ENCODE results near the gene APOBEC3F.
"Not testable (repeated sequence)": the region's sequence is repeated elsewhere in the genome, so short reads cannot be mapped to it uniquely, and the experiment has no call there.

Gene APOBEC3F

DNA sequence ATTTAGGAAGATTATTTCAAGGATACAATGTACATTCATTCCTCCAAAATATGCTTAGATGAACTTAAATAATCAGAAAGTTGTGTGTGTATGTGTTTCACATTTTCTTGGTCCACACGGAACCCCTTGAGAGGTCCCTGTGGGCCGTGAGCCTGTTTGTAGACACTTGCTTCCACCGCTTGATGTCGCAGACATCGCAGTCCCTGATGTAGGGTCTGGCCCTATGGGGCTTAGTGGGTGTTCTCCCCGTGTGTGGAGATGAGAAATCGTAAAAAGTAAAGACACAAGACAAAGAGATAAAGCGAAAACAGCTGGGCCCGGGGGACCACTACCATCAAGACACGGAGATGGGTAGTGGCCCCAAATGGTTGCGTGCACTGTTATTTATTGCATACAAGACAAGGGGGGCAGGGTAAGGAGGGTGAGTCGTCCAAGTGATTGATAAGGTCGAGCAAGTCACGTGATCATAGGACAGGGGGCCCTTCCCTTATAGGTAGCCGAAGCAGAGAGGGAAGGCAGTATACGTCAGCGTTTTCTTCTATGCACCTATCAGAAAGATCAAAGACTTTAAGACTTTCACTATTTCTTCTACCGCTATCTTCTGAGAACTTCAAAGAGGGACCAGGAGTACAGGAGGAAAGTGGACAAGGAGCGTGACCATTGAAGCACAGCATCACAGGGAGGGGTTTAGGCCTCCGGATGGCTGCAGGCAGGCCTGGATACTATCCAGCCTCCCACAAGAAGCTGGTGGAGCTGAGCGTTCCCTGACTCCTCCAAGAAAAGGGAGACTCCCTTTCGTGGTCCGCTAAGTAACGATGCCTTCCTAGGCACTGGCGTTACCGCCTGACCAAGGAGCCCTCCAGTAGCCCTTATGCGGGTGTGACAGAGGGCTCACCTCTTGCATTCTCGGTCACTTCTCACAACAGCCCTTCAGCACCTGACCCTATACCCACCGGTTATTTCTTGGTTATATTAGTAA, 27.8 kb upstream of the APOBEC3F start:
- TF ChIP-seq TOX (CRISPR knock-in tag; IDR thresholded peaks at IDR 0.05; ENCODE audit: borderline replicate concordance), result no peak
- no peak for TF ChIP-seq ZC3H10 (CRISPR knock-in tag; IDR thresholded peaks at IDR 0.05)
- TF ChIP-seq ESRRG (CRISPR knock-in tag; IDR thresholded peaks at IDR 0.05), result no peak
- TF ChIP-seq ZFP30 (CRISPR knock-in tag; IDR thresholded peaks at IDR 0.05), result no peak
- TF ChIP-seq ZNF565 (CRISPR knock-in tag; conservative IDR thresholded peaks at IDR 0.05; ENCODE audit: low read depth), result no peak
- TF ChIP-seq, protein P1, sequence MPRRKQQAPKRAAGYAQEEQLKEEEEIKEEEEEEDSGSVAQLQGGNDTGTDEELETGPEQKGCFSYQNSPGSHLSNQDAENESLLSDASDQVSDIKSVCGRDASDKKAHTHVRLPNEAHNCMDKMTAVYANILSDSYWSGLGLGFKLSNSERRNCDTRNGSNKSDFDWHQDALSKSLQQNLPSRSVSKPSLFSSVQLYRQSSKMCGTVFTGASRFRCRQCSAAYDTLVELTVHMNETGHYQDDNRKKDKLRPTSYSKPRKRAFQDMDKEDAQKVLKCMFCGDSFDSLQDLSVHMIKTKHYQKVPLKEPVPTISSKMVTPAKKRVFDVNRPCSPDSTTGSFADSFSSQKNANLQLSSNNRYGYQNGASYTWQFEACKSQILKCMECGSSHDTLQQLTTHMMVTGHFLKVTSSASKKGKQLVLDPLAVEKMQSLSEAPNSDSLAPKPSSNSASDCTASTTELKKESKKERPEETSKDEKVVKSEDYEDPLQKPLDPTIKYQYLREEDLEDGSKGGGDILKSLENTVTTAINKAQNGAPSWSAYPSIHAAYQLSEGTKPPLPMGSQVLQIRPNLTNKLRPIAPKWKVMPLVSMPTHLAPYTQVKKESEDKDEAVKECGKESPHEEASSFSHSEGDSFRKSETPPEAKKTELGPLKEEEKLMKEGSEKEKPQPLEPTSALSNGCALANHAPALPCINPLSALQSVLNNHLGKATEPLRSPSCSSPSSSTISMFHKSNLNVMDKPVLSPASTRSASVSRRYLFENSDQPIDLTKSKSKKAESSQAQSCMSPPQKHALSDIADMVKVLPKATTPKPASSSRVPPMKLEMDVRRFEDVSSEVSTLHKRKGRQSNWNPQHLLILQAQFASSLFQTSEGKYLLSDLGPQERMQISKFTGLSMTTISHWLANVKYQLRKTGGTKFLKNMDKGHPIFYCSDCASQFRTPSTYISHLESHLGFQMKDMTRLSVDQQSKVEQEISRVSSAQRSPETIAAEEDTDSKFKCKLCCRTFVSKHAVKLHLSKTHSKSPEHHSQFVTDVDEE (CRISPR knock-in tag; IDR thresholded peaks at IDR 0.05), result no peak
- no peak for TF ChIP-seq OSR1 (CRISPR knock-in tag; IDR thresholded peaks at IDR 0.05)
- no peak for TF ChIP-seq RARB (CRISPR knock-in tag; IDR thresholded peaks at IDR 0.05)
- TF ChIP-seq, protein P2, sequence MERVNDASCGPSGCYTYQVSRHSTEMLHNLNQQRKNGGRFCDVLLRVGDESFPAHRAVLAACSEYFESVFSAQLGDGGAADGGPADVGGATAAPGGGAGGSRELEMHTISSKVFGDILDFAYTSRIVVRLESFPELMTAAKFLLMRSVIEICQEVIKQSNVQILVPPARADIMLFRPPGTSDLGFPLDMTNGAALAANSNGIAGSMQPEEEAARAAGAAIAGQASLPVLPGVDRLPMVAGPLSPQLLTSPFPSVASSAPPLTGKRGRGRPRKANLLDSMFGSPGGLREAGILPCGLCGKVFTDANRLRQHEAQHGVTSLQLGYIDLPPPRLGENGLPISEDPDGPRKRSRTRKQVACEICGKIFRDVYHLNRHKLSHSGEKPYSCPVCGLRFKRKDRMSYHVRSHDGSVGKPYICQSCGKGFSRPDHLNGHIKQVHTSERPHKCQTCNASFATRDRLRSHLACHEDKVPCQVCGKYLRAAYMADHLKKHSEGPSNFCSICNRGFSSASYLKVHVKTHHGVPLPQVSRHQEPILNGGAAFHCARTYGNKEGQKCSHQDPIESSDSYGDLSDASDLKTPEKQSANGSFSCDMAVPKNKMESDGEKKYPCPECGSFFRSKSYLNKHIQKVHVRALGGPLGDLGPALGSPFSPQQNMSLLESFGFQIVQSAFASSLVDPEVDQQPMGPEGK (CRISPR knock-in tag; IDR thresholded peaks at IDR 0.05; ENCODE audit: borderline replicate concordance), result no peak
- no peak for TF ChIP-seq ZFP3 (CRISPR knock-in tag; IDR thresholded peaks at IDR 0.05)
- TF ChIP-seq ZNF70 (CRISPR knock-in tag; IDR thresholded peaks at IDR 0.05), result no peak
- no peak for ATAC-seq

DNA sequence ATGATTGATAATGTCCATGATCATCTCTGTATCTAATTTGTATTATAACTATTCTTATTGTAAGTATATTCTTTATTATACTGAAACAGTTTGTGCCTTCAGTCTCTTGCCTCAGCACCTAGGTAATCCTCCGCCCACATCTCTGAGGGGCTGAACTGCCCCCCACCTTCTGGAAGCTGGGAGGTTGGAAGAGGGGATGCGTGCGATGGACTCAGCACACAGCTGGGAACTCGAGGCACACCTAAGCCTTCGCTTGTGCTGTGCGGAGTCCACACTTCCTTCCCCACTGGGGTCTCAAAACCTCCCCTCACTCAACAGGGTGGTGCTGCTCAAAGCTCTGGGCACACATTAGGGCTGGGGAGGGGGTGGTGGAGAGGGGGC, 27.1 kb upstream of the APOBEC3F start:
- ATAC-seq, result not testable (repeated sequence)

DNA sequence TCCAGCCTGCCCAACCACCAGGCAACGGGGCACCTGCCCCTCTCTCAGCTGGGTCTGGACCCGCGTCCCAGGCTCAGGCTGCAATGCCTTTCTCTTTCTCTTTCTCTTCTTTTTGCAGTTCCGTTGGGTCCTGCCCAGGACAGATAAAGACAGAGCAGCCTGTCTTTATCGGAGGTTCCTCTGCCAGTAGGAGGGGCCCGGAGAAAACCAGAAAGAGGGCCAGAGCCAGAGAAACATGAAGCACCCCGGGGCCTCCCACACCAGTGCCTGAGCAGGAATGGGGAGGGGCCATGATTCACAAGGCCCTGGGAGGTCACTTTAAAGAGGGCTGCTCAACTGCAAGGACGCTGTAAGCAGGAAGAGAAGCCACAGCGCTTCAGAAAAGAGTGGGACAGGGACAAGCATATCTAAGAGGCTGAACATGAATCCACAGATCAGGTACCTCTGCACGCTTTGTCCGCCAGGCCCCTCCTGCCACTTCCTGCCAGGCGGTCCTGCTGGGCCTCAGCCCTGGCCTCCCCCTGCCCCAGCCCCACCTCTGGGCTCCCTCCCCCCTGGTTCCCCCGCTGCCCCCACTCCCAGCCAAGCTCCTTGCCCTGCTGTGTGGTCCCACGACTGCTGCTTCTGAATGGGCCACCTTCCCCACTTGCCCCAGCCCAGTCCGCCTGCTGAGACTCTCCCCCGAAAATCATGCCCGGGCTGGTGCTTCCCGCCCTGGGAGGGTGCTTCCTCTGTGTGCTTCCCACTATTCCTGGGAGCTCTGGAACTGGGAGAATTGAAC, 26.5 kb upstream of the APOBEC3F start, which contains the start of gene APOBEC3C:
TSS of gene APOBEC3C (plus strand) at position 316 of the 781 bp plus-strand sequence. CDS start at position 422, 106 bp downstream.
- ATAC-seq, result peak; percentile 98
- TF ChIP-seq CSDC2 (CRISPR knock-in tag; IDR thresholded peaks at IDR 0.05) (no peak), BACH2 (CRISPR knock-in tag; IDR thresholded peaks at IDR 0.05; ENCODE audit: borderline replicate concordance) (no peak)

DNA sequence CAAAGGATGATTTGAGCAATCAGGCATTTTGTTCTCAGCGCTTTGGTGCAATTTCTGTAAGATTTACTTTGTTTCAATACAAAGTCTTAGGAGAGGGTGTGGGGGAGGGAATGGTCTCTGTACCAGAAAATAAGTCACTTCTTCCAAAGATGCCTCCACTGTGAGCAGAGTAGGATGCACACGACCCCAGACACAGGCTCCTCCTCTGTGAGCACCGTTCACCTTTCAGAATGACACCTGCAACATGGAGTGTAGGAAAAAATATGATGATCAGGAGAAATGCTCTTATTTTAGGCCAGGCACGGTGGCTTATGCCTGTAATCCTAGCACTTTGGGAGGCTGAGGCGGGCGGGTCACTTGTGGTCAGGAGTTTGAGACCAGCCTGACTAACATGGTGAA, 25.9 kb upstream of the APOBEC3F start:
- ATAC-seq, result peak; percentile 22; the same call in 2 of the 3 replicates

DNA sequence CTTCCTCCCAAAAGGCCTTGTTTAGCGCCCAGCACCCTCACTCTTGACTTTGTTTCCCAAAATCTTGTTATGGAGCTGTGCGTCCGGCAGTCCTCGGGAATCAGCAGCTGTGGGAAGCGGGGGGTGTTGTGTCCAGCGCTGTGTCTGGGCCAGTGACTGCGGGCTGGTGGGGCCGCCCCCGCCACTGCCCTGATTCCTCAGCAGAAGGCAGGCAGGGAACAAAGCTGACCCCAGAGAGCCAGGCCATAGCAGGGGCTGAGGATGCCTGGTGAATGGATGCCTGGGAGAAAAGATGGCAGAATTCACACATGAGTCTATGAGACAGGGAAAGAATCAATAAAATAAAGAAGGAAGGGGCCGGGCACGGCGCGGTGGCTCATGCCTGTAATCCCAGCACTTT, 24.1 kb upstream of the APOBEC3F start:
- ATAC-seq, result no peak
- TF ChIP-seq, protein P3, sequence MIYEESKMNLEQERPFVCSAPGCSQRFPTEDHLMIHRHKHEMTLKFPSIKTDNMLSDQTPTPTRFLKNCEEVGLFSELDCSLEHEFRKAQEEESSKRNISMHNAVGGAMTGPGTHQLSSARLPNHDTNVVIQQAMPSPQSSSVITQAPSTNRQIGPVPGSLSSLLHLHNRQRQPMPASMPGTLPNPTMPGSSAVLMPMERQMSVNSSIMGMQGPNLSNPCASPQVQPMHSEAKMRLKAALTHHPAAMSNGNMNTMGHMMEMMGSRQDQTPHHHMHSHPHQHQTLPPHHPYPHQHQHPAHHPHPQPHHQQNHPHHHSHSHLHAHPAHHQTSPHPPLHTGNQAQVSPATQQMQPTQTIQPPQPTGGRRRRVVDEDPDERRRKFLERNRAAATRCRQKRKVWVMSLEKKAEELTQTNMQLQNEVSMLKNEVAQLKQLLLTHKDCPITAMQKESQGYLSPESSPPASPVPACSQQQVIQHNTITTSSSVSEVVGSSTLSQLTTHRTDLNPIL (CRISPR knock-in tag; IDR thresholded peaks at IDR 0.05; ENCODE audit: low read depth), result no peak
- no peak for TF ChIP-seq TCF4 (CRISPR knock-in tag; IDR thresholded peaks at IDR 0.05; ENCODE audit: borderline replicate concordance)
- TF ChIP-seq, protein P4, sequence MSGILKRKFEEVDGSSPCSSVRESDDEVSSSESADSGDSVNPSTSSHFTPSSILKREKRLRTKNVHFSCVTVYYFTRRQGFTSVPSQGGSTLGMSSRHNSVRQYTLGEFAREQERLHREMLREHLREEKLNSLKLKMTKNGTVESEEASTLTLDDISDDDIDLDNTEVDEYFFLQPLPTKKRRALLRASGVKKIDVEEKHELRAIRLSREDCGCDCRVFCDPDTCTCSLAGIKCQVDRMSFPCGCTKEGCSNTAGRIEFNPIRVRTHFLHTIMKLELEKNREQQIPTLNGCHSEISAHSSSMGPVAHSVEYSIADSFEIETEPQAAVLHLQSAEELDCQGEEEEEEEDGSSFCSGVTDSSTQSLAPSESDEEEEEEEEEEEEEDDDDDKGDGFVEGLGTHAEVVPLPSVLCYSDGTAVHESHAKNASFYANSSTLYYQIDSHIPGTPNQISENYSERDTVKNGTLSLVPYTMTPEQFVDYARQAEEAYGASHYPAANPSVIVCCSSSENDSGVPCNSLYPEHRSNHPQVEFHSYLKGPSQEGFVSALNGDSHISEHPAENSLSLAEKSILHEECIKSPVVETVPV (CRISPR knock-in tag; IDR thresholded peaks at IDR 0.05), result no peak
- TF ChIP-seq ZNF70 (CRISPR knock-in tag; IDR thresholded peaks at IDR 0.05), result no peak
- TF ChIP-seq ZNF565 (CRISPR knock-in tag; conservative IDR thresholded peaks at IDR 0.05; ENCODE audit: low read depth), result no peak
- no peak for TF ChIP-seq ZC3H10 (CRISPR knock-in tag; IDR thresholded peaks at IDR 0.05)
- TF ChIP-seq GLIS3 (CRISPR knock-in tag; IDR thresholded peaks at IDR 0.05), result no peak
- no peak for TF ChIP-seq TOX (CRISPR knock-in tag; IDR thresholded peaks at IDR 0.05; ENCODE audit: borderline replicate concordance)

Data from SK-N-SH treated with all-trans-retinoic acid at 6 μM for 48 hours (cell line).